Pulmonary artery endothelial cell (primary cell): Measurements from ENCODE around the gene DECR2. TPM values are rescaled to one million over a fixed set of nuclear protein-coding genes. Genes with fewer than 3 reads are reported as not detected.
"Not testable (repeated sequence)": the region's sequence is repeated elsewhere in the genome, so short reads cannot be mapped to it uniquely, and the experiment has no call there.

ENCODE experiments used
- DNase-seq: peaks from one replicate; pipeline ENCODE4 v3.0.0-alpha.2; 2011; ENCODE audit warnings: low read depth, low spot score
- total RNA-seq: library from RNA; depleted of rRNA; stranded (reverse); fragments of >200 nt; gene quantifications from 2 replicates; pipeline ENCODE4 v1.2.3, GENCODE V29; 2014

Gene DECR2
- total RNA-seq, 1 donor from 2014 or later, result 19.4 TPM

- no peak for DNase-seq
Measured at GRCh38 chr16:366476-366875, 35.2 kb upstream of the DECR2 start.

DNA sequence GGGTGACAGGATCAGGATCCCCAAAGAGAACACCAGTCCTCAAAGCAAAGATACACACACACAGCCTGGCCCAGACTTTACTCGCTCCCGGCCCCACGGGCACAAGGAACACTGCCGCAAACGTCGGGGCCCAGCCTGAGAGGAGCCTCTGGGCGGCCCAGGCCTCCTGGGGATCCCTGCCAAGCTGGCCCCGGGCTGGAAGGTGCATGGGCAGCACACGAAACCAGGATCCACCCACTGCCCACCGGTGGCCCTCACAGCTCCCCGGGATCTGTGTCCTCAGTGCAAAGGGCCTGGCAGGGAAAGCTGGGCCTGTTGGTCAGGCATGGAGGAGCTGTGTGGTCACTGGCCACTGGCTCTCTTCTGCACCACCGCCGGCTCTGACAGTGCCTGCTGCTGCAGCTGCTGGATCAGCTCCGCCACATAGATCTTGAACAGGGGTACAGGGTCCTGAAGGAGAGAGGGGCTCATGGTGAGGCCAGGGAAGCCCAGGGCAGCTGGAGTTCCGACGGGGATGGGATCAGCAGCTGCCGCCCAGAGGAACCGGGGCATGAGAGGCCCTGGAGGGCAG, 34.3 kb upstream of the DECR2 start:
- no peak for DNase-seq

- DNase-seq, result no peak
Measured at GRCh38 chr16:368388-369158, 33.1 kb upstream of the DECR2 start.

- no peak for DNase-seq
Measured at GRCh38 chr16:369275-369865, 32.3 kb upstream of the DECR2 start.

- DNase-seq, result no peak
Measured at GRCh38 chr16:369866-370436, 31.7 kb upstream of the DECR2 start.

- peak; percentile 86 for DNase-seq
Measured at GRCh38 chr16:370443-370842, 31.2 kb upstream of the DECR2 start, which contains the start of gene MRPL28. Gene MRPL28, minus strand, starts transcription at chr16:370538. Its CDS starts 320 bp downstream, at chr16:370218.

GRCh38 chr16:370979-371514, 30.6 kb upstream of the DECR2 start:
- no peak for DNase-seq

DNA sequence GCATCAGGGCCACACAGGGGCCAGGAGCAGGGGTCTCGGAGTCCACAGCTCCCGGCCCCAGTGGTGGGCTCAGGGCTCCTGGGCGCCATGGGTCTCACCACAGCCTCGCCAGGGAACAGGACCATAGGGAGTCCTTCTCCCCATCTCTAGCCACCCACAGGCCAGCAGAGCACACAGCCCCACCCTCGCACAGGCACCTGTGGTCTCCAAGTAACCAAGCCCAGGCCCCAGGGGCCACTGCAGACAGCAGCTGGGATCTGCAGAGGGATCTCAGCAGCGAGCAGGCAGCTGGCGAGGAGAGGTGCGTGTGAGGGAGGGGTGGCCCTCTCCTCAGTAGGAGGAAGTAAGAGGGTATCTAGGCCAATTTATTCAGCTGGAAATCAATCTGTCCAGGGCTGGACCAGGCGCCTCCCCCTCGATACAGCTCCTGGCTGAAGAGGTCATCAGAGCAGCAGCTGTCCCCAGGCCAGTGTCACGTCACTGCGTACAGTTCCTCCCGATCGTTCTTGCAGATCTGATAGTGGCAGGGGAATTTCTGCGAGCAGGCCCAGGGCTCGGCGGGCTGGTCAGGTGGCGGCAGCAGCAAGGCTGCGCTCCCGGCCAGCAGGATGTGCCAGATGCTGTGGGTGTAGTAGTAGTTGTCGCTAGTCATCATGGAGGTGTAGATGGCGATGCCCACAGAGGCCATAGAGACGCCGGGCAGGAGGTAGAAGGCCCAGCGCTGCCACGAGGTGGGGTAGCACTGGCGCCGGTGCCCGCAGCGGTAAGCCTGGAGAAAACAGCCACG, 30.0 kb upstream of the DECR2 start:
- DNase-seq, result no peak

DNA sequence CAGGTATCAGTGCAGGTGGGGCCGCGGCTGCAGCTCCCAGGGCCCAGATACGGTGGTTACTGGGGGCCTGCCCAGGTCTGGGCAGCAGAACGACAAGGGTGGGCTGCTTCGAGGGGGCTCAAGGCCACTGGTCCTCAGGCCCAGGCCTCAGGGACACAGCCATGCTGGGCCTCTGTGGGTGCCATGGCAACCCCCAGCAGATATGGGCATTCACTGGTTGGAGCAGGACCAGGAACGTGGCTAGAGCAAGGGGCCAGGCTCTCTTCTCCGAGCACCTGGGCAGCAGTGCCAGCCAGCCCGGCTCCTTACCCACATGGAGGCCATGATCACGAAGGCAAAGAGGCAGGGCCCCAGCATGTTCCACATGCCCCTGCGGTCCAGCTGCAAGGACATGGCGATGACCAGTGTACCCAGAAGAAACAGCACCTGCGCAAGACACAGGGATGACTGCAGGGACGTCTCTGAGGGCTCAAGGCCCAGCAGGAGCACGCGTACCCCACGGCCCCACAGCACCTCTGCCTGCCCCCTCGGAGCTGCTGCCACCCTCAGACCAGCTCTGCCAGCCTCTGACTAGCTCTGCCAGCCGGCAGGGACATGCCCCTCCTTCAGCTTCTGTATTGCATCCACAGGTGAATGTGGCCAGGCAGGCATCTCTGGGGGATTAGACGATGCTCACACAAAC, 29.2 kb upstream of the DECR2 start:
- no peak for DNase-seq

- DNase-seq, result no peak
Measured at GRCh38 chr16:373020-373598, 28.6 kb upstream of the DECR2 start.

GRCh38 chr16:373848-374615, 27.7 kb upstream of the DECR2 start:
- no peak for DNase-seq

- no peak for DNase-seq
Measured at GRCh38 chr16:374616-374926, 27.1 kb upstream of the DECR2 start.

- DNase-seq, result no peak
Measured at GRCh38 chr16:375212-375611, 26.5 kb upstream of the DECR2 start.

- no peak for DNase-seq
Measured at GRCh38 chr16:375927-376816, 25.5 kb upstream of the DECR2 start.

- DNase-seq, result no peak
Measured at GRCh38 chr16:376817-377418, 24.8 kb upstream of the DECR2 start.

- no peak for DNase-seq
Measured at GRCh38 chr16:377419-377951, 24.2 kb upstream of the DECR2 start.

DNA sequence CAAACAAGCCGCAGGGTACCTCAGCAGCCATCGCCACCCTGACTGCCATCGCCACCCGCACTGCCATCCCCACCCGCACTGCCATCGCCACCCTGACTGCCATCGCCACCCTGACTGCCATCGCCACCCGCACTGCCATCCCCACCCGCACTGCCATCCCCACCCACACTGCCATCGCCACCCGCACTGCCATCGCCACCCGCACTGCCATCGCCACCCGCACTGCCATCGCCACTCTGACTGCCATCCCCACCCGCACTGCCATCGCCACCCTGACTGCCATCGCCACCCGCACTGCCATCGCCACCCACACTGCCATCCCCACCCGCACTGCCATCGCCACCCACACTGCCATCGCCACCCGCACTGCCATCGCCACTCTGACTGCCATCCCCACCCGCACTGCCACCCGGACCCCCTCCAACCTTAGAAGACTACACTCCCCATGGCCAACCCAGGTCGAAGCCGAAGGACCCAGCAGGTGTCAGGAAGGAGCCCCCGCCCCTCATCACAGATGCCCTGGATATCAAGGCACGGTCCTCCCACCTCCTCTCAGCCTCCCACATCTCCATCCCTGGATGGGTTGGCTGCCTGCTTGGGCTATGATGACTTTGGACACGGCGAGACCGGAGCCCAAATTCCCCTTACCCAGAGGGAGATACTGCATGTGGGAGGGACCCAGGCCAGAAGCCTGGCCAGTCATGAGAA, 23.4 kb upstream of the DECR2 start:
- DNase-seq, result not testable (repeated sequence)

GRCh38 chr16:378821-379182, 22.9 kb upstream of the DECR2 start:
- DNase-seq, result no peak
